ENCODE data around the gene COPS7A. TPM values are rescaled to one million over a fixed set of nuclear protein-coding genes. Genes with fewer than 3 reads are reported as not detected.

Gene COPS7A
- total RNA-seq, 1 donor = 98.8 TPM

DNA sequence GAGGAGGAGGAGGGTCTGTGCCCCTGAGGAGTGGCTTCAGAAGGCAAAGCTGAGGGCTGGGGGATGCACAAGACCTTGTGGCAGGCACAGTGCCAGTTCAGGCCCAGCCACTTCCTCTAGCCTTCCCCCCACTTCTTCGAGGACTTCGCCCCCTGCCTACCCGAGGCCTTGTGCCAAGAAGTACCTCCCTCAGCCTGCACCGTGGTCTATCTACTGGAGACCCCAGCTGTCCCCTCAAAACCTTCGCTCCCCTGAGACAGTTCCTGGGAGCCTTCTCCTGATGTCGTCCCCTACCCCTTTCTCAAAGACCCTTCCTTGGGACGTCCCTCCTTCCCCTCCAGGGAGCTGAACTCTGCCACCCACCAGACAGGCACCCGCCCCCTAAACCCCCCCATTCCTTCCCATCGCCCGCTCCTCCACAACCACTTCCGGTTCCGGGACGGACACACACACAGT lies 35.3 kb upstream of the COPS7A start:
- Histone ChIP-seq H3K27me3 (ENCODE audit: insufficient read depth, low read length) (no peaks in the 10 kb centered on the region), H2AFZ (ENCODE audit: low read length) (peak overlapping the region; percentile 75), H3K27ac (ENCODE audit: low read depth, low read length) (peak overlapping the region; percentile 81), H3K79me2 (ENCODE audit: insufficient read depth, low read length) (peaks cover 66% of the 10 kb centered on the region), H4K20me1 (ENCODE audit: insufficient read depth, low read length) (peaks cover 19% of the 10 kb centered on the region), H3K9me3 (ENCODE audit: low read depth, low read length) (no peaks in the 10 kb centered on the region), H3K4me2 (ENCODE audit: insufficient read depth, low read length) (peak overlapping the region; percentile 85), H3K36me3 (ENCODE audit: insufficient read depth, low read length) (peaks cover 3% of the 10 kb centered on the region), H3K4me1 (ENCODE audit: insufficient read depth, low read length) (peaks cover 32% of the 10 kb centered on the region), H3K4me3 (ENCODE audit: insufficient read depth, low read length) (peak overlapping the region; percentile 78)
- no peak for DNase-seq (ENCODE audit: insufficient read length, low spot score, missing footprints)
- TF ChIP-seq, protein P1, sequence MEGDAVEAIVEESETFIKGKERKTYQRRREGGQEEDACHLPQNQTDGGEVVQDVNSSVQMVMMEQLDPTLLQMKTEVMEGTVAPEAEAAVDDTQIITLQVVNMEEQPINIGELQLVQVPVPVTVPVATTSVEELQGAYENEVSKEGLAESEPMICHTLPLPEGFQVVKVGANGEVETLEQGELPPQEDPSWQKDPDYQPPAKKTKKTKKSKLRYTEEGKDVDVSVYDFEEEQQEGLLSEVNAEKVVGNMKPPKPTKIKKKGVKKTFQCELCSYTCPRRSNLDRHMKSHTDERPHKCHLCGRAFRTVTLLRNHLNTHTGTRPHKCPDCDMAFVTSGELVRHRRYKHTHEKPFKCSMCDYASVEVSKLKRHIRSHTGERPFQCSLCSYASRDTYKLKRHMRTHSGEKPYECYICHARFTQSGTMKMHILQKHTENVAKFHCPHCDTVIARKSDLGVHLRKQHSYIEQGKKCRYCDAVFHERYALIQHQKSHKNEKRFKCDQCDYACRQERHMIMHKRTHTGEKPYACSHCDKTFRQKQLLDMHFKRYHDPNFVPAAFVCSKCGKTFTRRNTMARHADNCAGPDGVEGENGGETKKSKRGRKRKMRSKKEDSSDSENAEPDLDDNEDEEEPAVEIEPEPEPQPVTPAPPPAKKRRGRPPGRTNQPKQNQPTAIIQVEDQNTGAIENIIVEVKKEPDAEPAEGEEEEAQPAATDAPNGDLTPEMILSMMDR (IDR thresholded peaks at IDR 0.05; ENCODE audit: extremely low read depth, low read depth, low read length) = no peak

DNA sequence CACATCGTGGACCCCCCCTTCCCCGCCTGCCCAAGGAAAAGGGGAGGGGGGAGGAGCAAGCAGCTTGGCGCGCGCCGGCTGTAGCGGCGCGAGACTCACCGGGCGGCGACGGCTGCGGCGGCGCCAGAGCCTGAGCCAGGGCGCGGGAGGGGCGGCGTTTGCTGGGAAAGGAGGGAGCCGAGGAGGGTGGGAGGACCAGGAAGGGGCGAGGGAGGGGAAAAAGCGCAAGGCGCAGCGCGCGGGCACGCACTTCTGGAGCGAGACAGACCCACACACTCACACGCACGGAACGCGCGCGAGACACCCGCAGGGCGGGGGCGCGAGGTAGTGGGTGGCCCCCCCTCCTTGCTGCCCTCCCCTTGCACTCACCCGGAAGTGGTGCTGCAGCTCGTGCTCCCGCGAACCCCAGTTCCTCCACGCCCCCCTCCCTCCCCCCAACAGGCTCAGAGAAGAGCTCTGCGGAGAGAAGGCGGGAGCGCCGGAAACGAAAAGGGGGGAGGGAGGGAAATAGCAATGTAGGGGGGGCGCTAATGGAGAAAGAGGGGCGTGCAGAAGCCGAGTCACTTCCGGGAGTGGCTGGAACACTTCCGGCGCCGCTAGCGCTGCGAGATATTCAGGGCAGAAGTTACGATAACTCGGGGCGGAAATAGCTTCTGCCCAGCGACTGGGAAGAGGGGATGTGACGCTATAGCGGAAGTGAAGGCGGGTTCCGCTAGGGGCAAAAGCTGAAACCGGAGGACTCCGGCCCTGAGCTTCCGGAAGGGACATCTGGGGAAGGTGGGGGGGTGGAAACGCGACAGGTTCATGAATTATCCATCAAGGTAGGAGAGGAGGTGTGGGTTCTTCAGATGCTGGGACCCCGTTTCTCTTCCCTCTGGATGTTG lies 34.6 kb upstream of the COPS7A start, which contains the start of gene ZNF384:
TSS of gene ZNF384 (minus strand) at position 377 of the 884 bp plus-strand sequence. CDS start 9,855 bp downstream, outside the sequence.
- Histone ChIP-seq H3K79me2 (ENCODE audit: insufficient read depth, low read length) (peaks cover 59% of the 10 kb centered on the region), H3K4me3 (ENCODE audit: insufficient read depth, low read length) (peak within 1 kb of the TSS; percentile 78), H3K4me2 (ENCODE audit: insufficient read depth, low read length) (peak within 1 kb of the TSS; percentile 85), H3K27ac (ENCODE audit: low read depth, low read length) (peak within 1 kb of the TSS; percentile 81), H2AFZ (ENCODE audit: low read length) (peak within 1 kb of the TSS; percentile 83), H4K20me1 (ENCODE audit: insufficient read depth, low read length) (peaks cover 19% of the 10 kb centered on the region), H3K9me3 (ENCODE audit: low read depth, low read length) (no peaks in the 10 kb centered on the region), H3K4me1 (ENCODE audit: insufficient read depth, low read length) (peaks cover 32% of the 10 kb centered on the region), H3K36me3 (ENCODE audit: insufficient read depth, low read length) (peaks cover 3% of the 10 kb centered on the region), H3K27me3 (ENCODE audit: insufficient read depth, low read length) (no peaks in the 10 kb centered on the region)
- TF ChIP-seq, protein P1 (IDR thresholded peaks at IDR 0.05; ENCODE audit: extremely low read depth, low read depth, low read length) = peak; percentile 12
- peak; percentile 98 for DNase-seq (ENCODE audit: insufficient read length, low spot score, missing footprints)

DNA sequence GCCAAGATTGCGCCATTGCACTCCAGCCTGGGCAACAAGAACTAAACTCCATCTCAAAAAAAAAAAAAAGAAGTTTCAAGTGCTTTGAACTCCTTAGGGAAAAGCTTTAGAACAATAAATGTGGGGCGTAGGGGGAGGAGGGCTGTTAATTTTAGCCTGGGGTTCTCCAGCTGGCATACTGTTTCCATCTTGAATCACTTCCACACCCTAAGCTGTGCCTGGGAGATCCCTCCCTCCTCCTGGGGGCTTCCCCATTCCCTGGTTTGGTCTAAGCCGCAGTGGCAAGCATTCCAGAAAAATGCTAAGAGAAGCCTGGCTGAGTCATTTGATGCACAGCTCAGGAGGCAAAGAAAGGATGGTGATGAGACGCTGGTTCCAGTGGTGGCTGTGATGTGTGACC lies 32.4 kb upstream of the COPS7A start:
- peak; percentile 93 for DNase-seq (ENCODE audit: insufficient read length, low spot score, missing footprints)

More for the DNA sequence above, 32.4 kb upstream of the COPS7A start:
- Histone ChIP-seq H3K4me3 (ENCODE audit: insufficient read depth, low read length) (no peak overlapping the region), H2AFZ (ENCODE audit: low read length) (peak overlapping the region; percentile 26), H3K36me3 (ENCODE audit: insufficient read depth, low read length) (no peaks in the 10 kb centered on the region), H3K79me2 (ENCODE audit: insufficient read depth, low read length) (peaks cover 37% of the 10 kb centered on the region), H3K4me1 (ENCODE audit: insufficient read depth, low read length) (peaks cover 30% of the 10 kb centered on the region), H4K20me1 (ENCODE audit: insufficient read depth, low read length) (peaks cover 11% of the 10 kb centered on the region), H3K4me2 (ENCODE audit: insufficient read depth, low read length) (peak overlapping the region; percentile 35), H3K9me3 (ENCODE audit: low read depth, low read length) (no peaks in the 10 kb centered on the region), H3K27ac (ENCODE audit: low read depth, low read length) (peak overlapping the region; percentile 13), H3K27me3 (ENCODE audit: insufficient read depth, low read length) (no peaks in the 10 kb centered on the region)
- TF ChIP-seq, protein P1 (IDR thresholded peaks at IDR 0.05; ENCODE audit: extremely low read depth, low read depth, low read length) = no peak

Measured in osteoblast (primary cell).